GM18867 (cell line): Measurements from ENCODE around the gene SLC38A8.

Experiments used
- ATAC-seq: cut with Tn5 transposase; IDR thresholded peaks from one replicate; pipeline ENCODE4 v1.9.1; 2021; ENCODE audit warnings: mild to moderate bottlenecking, moderate library complexity; ENCODE audit not compliant: unreplicated experiment

The SLC38A8 gene

GRCh38 chr16:84033251-84034195 lies 9.1 kb downstream of the SLC38A8 start:
- ATAC-seq: no peak

DNA sequence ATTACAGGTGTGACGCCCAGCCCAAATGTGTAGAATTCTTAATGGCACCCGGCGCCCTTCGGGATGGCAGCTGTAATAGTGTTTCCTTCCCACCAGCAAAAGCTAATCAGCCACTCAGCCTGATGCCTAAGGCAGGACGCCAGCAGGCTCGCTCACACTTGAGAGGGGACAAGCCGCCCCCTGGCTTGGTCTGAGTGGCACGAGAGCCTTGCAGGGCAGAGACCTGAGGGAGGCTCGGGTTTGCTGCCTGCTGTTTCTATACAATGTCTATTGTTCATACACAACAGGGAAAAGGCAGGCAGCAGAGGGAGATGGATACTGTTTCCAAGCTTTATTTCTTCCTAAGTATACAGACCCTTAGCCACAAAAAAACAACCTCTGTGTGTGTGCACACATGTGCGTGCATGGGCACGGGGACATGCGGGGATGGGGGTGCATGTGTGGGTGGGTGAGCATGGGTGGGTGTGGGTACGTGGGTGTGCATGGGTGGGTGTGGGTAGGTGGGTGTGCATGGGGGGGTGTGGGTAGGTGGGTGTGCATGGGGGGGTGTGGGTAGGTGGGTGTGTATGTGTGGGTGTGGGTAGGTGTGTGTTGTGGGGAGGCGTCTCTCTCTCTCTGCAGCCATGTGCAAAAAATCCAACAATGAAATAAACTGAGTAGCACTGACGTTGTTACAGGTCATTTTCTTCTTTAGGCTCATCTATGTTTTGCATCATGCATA lies 10.0 kb downstream of the SLC38A8 start:
- ATAC-seq: no peak

- ATAC-seq: no peak
These were observed 11.0 kb downstream of the SLC38A8 start for GRCh38 chr16:84031556-84031955.

DNA sequence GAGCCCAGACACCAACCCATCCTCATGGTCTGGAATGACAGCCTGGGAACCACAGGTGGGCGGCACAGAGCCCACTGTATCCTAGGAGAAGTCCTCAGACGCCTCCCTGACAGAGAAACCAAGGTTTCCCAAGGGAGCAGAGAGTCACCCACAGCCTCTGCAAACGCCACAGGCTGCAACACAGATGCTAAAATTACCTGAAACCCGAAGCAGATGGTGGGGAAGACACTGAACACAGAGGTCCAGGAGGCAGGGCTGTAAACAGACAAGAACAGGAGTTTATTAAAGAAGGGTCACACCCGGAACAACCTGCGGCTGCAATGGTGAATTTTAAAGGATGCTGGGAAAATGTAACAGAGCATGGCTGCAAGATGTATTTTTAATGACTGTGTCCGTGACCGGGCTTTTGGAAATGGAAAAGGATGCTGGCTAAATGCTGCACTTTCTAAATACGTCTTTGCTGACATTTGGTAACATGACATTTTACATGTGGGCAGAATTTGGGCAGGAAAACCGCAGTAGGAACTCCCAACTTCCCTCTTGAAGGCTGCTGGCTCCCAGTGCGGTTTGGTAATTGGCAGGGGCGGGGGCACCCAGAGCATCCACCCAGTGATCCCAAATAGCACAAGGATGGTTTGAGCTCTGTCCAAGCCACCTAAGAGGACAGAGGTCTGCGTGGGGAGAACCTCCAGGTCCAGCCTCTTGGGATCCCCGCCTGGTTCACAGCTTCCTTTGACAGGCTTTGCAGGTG lies 13.1 kb downstream of the SLC38A8 start:
- no peak for ATAC-seq

- ATAC-seq: no peak
These were observed 15.0 kb downstream of the SLC38A8 start for GRCh38 chr16:84027625-84028024.

DNA sequence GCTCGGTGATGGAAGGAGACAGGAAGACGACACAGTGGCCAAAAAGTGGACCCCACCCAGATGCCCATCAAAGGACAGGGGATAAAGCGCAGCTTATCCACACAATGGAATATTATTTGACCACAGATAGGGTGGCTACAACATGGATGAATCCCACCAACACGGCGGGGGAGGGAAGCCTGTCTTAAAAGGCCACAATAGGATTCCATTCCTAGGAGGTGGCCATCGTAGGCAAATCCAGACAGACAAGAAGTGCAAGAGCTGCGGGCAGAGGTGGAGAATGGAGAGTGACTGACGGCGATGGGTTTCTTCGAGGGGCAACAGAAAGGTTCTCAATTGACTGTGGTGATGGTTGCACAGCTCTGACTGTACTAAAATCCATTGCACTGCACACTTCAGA lies 16.0 kb downstream of the SLC38A8 start:
- ATAC-seq: no peak

DNA sequence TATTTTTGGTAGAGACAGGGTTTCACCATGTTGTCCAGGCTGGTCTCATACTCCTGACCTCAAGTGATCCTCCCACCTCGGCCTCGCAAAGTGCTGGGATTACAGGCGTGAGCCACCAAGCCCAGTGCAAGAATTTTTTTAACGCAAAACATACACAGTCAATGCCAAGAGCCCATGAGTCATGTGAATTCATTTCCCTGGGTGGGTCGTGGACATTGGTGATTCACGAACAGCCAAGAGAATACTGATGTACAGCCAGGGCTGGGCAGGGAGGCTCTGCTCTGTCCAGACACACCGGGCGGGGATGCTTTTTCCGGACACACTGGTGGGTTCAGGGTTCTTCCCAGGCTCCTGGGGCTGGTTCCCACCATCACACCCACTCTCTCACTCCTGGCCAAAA lies 17.7 kb downstream of the SLC38A8 start:
- ATAC-seq: no peak

DNA sequence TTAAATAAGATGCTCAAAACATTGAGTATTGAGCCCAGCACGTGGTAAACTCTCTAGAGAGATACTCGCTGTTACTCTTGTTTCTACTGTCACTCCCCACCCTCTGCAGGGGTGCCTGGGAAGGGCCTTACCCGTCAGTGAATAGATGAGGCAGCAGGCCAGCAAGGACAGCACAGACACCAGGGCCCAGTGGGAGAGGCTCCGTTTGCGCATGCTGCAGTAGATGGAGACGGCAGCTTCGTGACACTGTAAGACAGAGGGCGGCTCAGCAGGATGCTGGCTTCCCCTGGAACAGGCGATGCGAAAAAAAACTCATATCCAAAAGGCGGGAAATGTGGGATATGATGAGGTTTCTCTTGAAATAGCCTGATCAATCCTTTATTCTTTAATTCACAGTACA lies 20.0 kb downstream of the SLC38A8 start:
- no peak for ATAC-seq

- no peak for ATAC-seq
These were observed 21.1 kb downstream of the SLC38A8 start for GRCh38 chr16:84021488-84021887.

DNA sequence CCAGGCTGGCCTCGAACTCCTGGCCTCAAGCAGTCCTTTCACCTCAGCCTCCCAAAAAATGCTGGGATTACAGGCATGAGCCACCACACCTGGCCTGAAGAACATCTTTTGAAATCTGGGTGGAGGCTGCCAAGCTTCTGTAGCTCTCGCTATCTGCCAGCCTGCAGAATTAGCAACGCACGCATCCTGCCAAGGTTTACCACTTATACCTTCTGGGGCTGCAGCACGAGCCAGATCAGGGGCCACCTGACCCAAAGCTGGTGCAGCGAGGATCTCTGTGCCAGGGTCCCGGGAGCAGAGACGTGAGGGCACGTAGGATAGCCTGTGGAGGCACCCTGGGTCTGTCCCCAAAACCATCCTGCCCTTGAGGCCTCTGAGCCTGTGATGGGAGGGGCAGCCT lies 22.2 kb downstream of the SLC38A8 start:
- no peak for ATAC-seq

- ATAC-seq: no peak
These were observed 23.9 kb downstream of the SLC38A8 start for GRCh38 chr16:84018710-84019109.

DNA sequence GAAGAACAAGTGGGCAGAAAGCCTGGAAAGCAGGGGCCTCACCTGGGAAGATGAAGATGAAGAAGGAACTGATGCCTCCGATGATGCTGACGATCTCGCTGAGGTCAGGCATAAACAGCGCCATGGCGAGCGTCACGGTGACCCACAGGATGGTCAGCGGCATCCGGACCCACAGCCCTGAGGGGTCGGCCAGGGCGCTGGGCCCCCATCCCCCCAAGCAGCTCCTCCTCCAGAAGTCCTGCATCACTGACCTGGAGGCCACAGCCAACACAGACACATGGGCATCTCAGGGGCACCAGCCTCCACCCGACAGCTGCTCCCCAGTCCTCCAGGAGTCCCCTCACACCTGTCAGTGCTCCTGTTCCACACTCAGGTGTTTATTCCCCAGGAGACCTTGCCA lies 26.1 kb downstream of the SLC38A8 start:
- ATAC-seq: no peak

DNA sequence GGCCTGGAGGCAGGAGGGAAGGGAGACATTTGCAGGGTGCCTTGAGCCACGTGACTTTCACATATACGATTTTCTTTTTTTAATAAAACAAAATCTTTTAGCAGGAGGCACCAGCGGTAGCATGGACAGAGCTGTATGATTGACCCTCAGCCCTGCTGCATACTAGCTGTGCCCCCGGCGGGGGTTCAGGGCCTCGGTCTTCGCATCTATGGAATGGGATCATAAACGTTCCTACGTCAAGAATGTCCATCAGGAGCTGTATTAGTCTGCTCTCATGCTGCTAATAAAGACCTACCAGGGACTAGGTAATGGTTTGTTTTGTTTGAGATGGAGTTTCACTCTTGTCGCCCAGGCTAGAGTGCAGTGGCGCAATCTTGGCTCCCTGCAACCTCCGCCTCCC lies 27.2 kb downstream of the SLC38A8 start:
- ATAC-seq: no peak

GRCh38 chr16:84014570-84015327 lies 27.8 kb downstream of the SLC38A8 start:
- ATAC-seq: no peak

DNA sequence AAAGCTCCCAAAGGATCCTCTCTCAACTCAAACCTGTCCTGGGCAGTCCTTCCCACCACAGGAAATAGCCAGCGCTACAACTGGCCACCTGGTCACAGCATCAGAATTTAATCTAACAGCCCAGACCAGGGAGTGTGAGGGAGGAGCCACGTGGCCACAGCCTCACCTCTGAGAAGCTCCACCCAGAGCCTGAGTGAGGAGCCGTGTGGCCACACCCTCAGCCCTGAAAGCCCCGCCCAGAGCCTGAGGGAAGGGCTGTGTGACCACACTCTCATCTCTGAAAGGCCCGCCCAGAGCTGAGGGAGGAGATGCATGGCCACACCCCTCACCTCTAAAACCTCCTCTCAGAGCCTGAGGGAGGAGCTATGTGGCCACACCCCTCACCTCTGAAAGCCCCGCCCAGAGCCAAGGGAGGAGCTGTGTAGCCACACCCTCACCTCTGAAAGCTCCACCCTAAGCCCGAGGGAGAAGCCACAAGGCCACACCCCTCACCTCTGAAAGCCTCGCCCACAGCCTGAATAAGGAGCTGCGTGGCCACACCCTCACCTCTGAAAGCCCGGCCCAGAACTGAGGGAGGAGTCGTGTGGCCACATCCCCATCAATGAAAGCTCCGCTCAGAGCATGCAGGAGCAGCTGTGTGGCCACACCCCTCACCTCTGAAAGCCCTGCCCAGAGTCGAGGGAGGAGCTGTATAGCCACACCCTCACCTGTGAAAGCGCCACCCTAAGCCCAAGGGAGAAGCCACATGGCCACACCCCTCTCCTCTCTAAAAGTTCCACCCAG lies 28.6 kb downstream of the SLC38A8 start:
- peak; percentile 81 for ATAC-seq

GRCh38 chr16:84009282-84009681 lies 33.3 kb downstream of the SLC38A8 start:
- ATAC-seq: no peak

GRCh38 chr16:84007965-84008364 lies 34.6 kb downstream of the SLC38A8 start:
- ATAC-seq: no peak

- ATAC-seq: no peak
These were observed 35.1 kb downstream of the SLC38A8 start for GRCh38 chr16:84007520-84007919.

DNA sequence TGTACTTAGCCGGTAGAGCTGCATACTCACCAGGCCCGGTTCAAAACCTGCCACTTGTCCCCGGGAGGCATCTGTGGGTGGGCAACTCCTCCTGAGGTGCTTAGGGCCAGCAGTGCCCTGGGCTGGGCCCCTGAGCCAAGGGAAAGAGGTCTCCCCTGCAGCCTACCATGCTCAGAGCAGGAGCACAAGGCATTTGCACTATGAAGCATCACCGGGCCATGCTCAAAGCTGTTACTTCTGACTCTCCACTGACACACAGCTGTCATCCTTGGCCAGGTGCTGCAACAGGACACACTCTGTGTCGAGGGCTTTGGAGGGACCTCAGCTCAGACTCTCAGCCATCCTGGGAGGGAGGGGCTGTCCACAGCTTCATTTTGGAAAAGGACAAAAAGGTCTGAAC lies 37.2 kb downstream of the SLC38A8 start:
- ATAC-seq: no peak

- no peak for ATAC-seq
These were observed 38.2 kb downstream of the SLC38A8 start for GRCh38 chr16:84004442-84004841.
